HG02852 (cell line): ENCODE measurements around the gene CCDC9B.

Experiments used
- ATAC-seq: cut with Tn5 transposase; IDR thresholded peaks from one replicate; pipeline ENCODE4 v1.9.1; 2021; ENCODE audit warnings: mild to moderate bottlenecking, moderate library complexity; ENCODE audit not compliant: unreplicated experiment

CCDC9B gene

GRCh38 chr15:40340740-40341400 lies at the start of gene CCDC9B:
TSS of gene CCDC9B (minus strand) at chr15:40340939. CDS start at chr15:40340819, 120 bp downstream.
- ATAC-seq = no peak

GRCh38 chr15:40389824-40390595 lies 49.3 kb upstream of the CCDC9B start:
- ATAC-seq = no peak

- no peak for ATAC-seq
Observed at GRCh38 chr15:40388941-40389823, 48.4 kb upstream of the CCDC9B start.

GRCh38 chr15:40386480-40386879 lies 45.7 kb upstream of the CCDC9B start:
- ATAC-seq = no peak

GRCh38 chr15:40382580-40383456 lies 42.1 kb upstream of the CCDC9B start, which contains the start of gene KNSTRN:
TSS of gene KNSTRN (plus strand) at chr15:40382721. CDS start at chr15:40382836, 115 bp downstream.
- peak; percentile 94 for ATAC-seq

- ATAC-seq = no peak
Observed at GRCh38 chr15:40381818-40382529, 41.2 kb upstream of the CCDC9B start.

- no peak for ATAC-seq
Observed at GRCh38 chr15:40380636-40381035, 39.9 kb upstream of the CCDC9B start.

- ATAC-seq = no peak
Observed at GRCh38 chr15:40379853-40380252, 39.1 kb upstream of the CCDC9B start.

- no peak for ATAC-seq
Observed at GRCh38 chr15:40379374-40379773, 38.6 kb upstream of the CCDC9B start.

- ATAC-seq = no peak
Observed at GRCh38 chr15:40377606-40378005, 36.9 kb upstream of the CCDC9B start.

GRCh38 chr15:40372981-40373380 lies 32.2 kb upstream of the CCDC9B start:
- ATAC-seq = no peak

GRCh38 chr15:40369971-40370370 lies 29.2 kb upstream of the CCDC9B start:
- no peak for ATAC-seq

GRCh38 chr15:40369474-40369869 lies 28.7 kb upstream of the CCDC9B start:
- no peak for ATAC-seq

- ATAC-seq = no peak
Observed at GRCh38 chr15:40368719-40369473, 28.2 kb upstream of the CCDC9B start.

- peak; percentile 80 for ATAC-seq
Observed at GRCh38 chr15:40367686-40368611, 27.2 kb upstream of the CCDC9B start.

GRCh38 chr15:40367371-40367685 lies 26.6 kb upstream of the CCDC9B start:
- no peak for ATAC-seq

GRCh38 chr15:40366457-40367370 lies 26.0 kb upstream of the CCDC9B start:
- ATAC-seq = no peak
